GM12874 (cell line): Measurements from ENCODE around the gene RTN4IP1.
A peak's percentile ranks its signal among the peaks of the same experiment; 100 is the strongest.

Experiments used
- CTCF ChIP-seq: IDR thresholded peaks from 2 replicates; pipeline ENCODE4 v1.5.1; 2011; ENCODE audit warnings: low read depth, mild to moderate bottlenecking, control low read depth, low read length, moderate library complexity; ENCODE audit not compliant: insufficient read depth

Gene RTN4IP1

GRCh38 chr6:106609699-106610098 is 19.6 kb downstream of the RTN4IP1 start:
- peak; percentile 63 for TF ChIP-seq CTCF

- TF ChIP-seq CTCF = peak; percentile 59
Measured at GRCh38 chr6:106608080-106608668, 21.1 kb downstream of the RTN4IP1 start.

GRCh38 chr6:106600329-106600728 is 29.0 kb downstream of the RTN4IP1 start:
- no peak for TF ChIP-seq CTCF

- no peak for TF ChIP-seq CTCF
Measured at GRCh38 chr6:106599440-106599839, 29.9 kb downstream of the RTN4IP1 start.

GRCh38 chr6:106591111-106591825 is 38.0 kb downstream of the RTN4IP1 start:
- TF ChIP-seq CTCF = no peak

- no peak for TF ChIP-seq CTCF
Measured at GRCh38 chr6:106586815-106587415, 42.4 kb downstream of the RTN4IP1 start.

- TF ChIP-seq CTCF = no peak
Measured at GRCh38 chr6:106581468-106581867, 47.8 kb downstream of the RTN4IP1 start.
